MCF 10A (cell line): Measurements from ENCODE around the gene ARHGEF4. TPM values are rescaled to one million over a fixed set of nuclear protein-coding genes. Genes with fewer than 3 reads are reported as not detected.
A peak's percentile ranks its signal among the peaks of the same experiment; 100 is the strongest.

Source experiments
- BruUV-seq: library from RNA; stranded (reverse); fragments of 400-500 nt; replicated peaks from 2 replicates; lab custom pipeline; 2021; lab: Mats Ljungman, UMichigan
- CTCF ChIA-PET: fragments of 300-600 bp; sonication (Branson Sonifier 250); formaldehyde crosslinking; extraction: SDS; loops from one replicate; lab custom pipeline; 2021; ENCODE audit warnings: antibody characterized with exemption, inconsistent platforms; lab: Yijun Ruan, JAX
- POLR2A ChIA-PET: fragments of 300-600, 350-650 bp; sonication (Branson Sonifier 250); formaldehyde crosslinking; extraction: SDS; loops from one replicate; lab custom pipeline; 2020; ENCODE audit warnings: antibody characterized with exemption, inconsistent platforms; lab: Yijun Ruan, JAX
- DNase-seq: peaks from one replicate; pipeline ENCODE4 v3.0.0-alpha.2; 2018; ENCODE audit not compliant: unreplicated experiment
- H3K27ac Mint-ChIP-seq: one replicate; pipeline ENCODE4 v1.8.0; 2022; ENCODE audit warnings: mild to moderate bottlenecking, low read depth, mixed read lengths; ENCODE audit not compliant: unreplicated experiment
- H3K27me3 Mint-ChIP-seq: one replicate; pipeline ENCODE4 v1.8.0; 2022; ENCODE audit warnings: mixed read lengths; ENCODE audit not compliant: insufficient read depth, unreplicated experiment
- H3K36me3 Mint-ChIP-seq: one replicate; pipeline ENCODE4 v1.8.0; 2022; ENCODE audit warnings: mild to moderate bottlenecking, moderate library complexity, mixed read lengths; ENCODE audit not compliant: insufficient read depth, unreplicated experiment
- H3K4me1 Mint-ChIP-seq: one replicate; pipeline ENCODE4 v1.8.0; 2022; ENCODE audit warnings: mixed read lengths; ENCODE audit not compliant: insufficient read depth, unreplicated experiment
- H3K4me3 Mint-ChIP-seq: one replicate; pipeline ENCODE4 v1.8.0; 2022; ENCODE audit warnings: mild to moderate bottlenecking, moderate library complexity, mixed read lengths; ENCODE audit not compliant: unreplicated experiment
- H3K9me3 Mint-ChIP-seq: one replicate; pipeline ENCODE4 v1.8.0; 2022; ENCODE audit warnings: mixed read lengths; ENCODE audit not compliant: unreplicated experiment
- intact Hi-C: fragments of 100-400 bp; cut with micrococcal nuclease; formaldehyde crosslinking; loops from 2 replicates; pipeline ENCODE4 v1.14.1; 2022
- total RNA-seq: library from RNA; stranded (reverse); gene quantifications from 2 replicates; pipeline ENCODE4 v1.2.3, GENCODE V29; 2022
- TF ChIP-seq, protein P1 (sequence below): fragments of 200-600 bp; IDR thresholded peaks from one replicate; pipeline ENCODE4 v1.8.0; 2022; ENCODE audit warnings: antibody characterized with exemption, mild to moderate bottlenecking; ENCODE audit not compliant: unreplicated experiment

The ARHGEF4 gene
- total RNA-seq, 1 experiment from 2014 or later, result 52.0 TPM

DNA sequence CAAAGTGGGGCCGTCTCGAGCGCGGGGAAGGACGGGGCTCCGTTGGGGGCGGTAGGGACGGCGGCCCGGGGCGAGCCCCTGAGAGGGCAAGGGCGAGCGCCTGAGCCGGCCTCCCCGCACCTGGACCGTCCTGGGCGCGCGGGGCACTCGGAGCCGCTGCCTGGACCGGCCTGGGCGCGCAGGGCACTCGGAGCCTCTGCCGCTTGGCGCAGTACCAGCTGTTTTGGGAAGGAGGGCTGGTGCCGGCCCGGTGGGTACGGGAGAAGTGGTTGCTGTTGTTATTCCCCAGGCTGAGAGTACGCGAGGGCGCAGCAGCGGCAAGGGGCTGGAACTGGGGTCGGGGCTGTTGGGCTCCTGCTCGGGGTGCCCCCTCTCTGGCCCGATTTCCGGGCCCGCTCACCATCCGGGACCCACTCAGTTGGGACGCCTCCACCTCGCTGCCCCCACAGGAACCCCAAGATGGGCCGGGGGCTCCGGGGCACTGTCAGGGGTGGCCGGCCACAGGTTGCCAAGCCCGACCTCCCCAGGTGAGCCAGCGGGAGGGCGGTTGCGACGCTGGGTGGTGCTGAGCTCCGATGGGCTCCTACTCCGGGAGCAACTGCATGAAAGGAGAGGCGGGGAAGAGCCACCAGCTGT lies 579 bp downstream of the ARHGEF4 start:
- ChIA-PET POLR2A (interaction anchor here (0.6 to 3.4 kb wide), 15 partner anchors 9 to 255 kb away, joined by 3 to 39 read pairs (median 4); no protein-coding TSS in a partner anchor), CTCF (interaction anchor here (0.7 to 4.4 kb wide), 9 partner anchors 8 to 43 kb away, joined by 3 to 34 read pairs (median 6); no protein-coding TSS in a partner anchor)
- DNase-seq, result peak; percentile 23
- TF ChIP-seq, protein P1, sequence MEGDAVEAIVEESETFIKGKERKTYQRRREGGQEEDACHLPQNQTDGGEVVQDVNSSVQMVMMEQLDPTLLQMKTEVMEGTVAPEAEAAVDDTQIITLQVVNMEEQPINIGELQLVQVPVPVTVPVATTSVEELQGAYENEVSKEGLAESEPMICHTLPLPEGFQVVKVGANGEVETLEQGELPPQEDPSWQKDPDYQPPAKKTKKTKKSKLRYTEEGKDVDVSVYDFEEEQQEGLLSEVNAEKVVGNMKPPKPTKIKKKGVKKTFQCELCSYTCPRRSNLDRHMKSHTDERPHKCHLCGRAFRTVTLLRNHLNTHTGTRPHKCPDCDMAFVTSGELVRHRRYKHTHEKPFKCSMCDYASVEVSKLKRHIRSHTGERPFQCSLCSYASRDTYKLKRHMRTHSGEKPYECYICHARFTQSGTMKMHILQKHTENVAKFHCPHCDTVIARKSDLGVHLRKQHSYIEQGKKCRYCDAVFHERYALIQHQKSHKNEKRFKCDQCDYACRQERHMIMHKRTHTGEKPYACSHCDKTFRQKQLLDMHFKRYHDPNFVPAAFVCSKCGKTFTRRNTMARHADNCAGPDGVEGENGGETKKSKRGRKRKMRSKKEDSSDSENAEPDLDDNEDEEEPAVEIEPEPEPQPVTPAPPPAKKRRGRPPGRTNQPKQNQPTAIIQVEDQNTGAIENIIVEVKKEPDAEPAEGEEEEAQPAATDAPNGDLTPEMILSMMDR, result no peak
- Mint-ChIP-seq H3K27me3 (no peaks in the 10 kb centered on the region), H3K27ac (no peak overlapping the region), H3K4me1 (peaks cover 26% of the 10 kb centered on the region), H3K9me3 (no peaks in the 10 kb centered on the region), H3K36me3 (peaks cover 10% of the 10 kb centered on the region), H3K4me3 (peak overlapping the region; percentile 71)
- BruUV-seq, result TSS peak; percentile 18
- intact Hi-C loops, result loop anchor here (5.0 kb wide), 1 partner anchor 35 kb away; no protein-coding TSS in a partner anchor

DNA sequence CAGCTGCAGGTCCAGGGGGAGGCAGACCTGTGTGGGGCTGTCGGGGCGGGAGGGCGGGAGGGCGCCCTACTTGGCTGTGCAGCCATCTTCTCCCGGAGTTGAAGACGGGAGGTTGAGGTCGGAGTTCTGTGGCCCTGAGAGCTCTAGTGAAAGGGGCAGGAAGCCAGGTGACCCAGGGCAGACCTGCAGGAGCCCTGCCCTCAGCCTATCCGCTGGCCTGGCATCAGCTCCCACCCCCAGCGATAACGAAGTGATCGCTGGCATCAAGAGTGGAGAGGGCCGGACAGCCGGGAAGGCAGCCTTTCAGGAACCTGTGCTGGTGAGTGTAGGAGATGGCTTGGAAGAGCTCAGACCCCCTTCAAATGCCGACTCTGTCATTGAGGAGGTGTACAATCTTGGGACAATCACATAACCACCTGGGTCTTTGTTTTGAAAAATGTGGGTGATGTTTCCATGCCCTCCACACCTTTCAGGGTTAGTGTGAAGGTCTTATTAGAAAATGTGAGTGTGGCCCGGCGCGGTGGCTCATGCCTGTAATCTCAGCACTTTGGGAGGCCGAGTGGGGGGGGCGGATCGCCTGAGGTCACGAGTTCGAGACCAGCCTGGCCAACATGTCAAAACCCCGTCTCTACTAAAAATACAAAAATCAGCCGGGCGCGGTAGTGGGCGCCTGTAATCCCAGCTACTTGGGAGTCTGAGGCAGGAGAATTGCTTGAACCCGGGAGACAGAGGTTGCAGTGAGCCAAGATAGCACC lies 1.3 kb downstream of the ARHGEF4 start:
- peak overlapping the region; percentile 71 for H3K4me3 Mint-ChIP-seq
- TF ChIP-seq, protein P1, result no peak
- CTCF ChIA-PET, result interaction anchor here (0.7 to 4.4 kb wide), 10 partner anchors 9 to 42 kb away, joined by 3 to 34 read pairs (median 6); no protein-coding TSS in a partner anchor

DNA sequence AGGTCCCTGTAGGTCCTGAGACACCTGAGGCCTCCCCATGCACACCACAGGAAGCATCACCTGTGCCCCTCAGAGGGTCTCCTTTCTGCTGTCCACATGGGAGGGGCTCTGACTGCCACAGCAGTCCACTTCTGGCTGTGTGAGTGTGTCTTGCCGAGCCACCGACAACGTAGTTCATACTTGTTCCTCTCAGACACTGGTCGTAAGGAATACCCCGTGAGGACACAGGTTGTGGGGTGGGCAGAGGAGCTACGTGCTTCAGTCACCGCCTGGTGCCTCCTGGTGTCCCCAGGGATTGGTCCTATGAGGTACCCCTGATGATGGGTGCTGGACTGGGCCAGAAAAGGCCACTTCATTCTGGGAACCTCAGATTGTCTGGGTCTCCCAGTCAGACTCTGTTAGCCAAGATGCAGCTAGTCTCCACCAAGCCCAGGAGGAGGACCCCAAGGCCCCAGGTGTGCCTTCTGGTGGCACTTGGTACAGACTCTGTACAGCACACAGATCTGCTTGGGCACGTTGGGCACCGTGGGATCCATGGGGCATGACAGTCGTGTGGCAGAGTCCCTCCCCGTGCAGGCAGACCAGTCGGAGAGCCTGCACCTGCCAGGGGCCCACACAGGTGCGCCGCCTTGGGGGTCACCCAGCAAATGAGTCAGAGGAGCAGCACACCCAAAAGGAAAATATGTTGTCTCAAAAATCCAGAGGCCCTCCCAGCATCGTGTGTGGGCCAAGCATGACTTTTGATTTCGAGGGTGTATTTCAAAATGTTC lies 2.5 kb downstream of the ARHGEF4 start:
- peak overlapping the region; percentile 61 for H3K27ac Mint-ChIP-seq
- BruUV-seq, result no TSS peak
- no peaks in the 10 kb centered on the region for H3K27me3 Mint-ChIP-seq
- ChIA-PET CTCF (interaction anchor here (0.5 to 4.4 kb wide), 4 partner anchors 35 to 488 kb away, joined by 3 to 34 read pairs (median 3); no protein-coding TSS in a partner anchor), POLR2A (no interaction called here)
- H3K9me3 Mint-ChIP-seq, result no peaks in the 10 kb centered on the region
- intact Hi-C loops, result loop anchor here (5.0 kb wide), 1 partner anchor 33 kb away; no protein-coding TSS in a partner anchor
- TF ChIP-seq, protein P1, result no peak
- peak overlapping the region; percentile 71 for H3K4me3 Mint-ChIP-seq
- peaks cover 12% of the 10 kb centered on the region for H3K36me3 Mint-ChIP-seq
- peaks cover 29% of the 10 kb centered on the region for H3K4me1 Mint-ChIP-seq
- no peak for DNase-seq

More for the DNA sequence above, 1.3 kb downstream of the ARHGEF4 start:
- BruUV-seq, result no TSS peak
- POLR2A ChIA-PET, result interaction anchor here (0.6 to 3.4 kb wide), 9 partner anchors 10 to 1600 kb away, joined by 3 to 39 read pairs (median 4); no protein-coding TSS in a partner anchor
- intact Hi-C loops, result loop anchor here (5.0 kb wide), 1 partner anchor 34 kb away; no protein-coding TSS in a partner anchor
- Mint-ChIP-seq H3K27ac (no peak overlapping the region), H3K4me1 (peaks cover 28% of the 10 kb centered on the region), H3K27me3 (no peaks in the 10 kb centered on the region), H3K36me3 (peaks cover 12% of the 10 kb centered on the region), H3K9me3 (no peaks in the 10 kb centered on the region)
- no peak for DNase-seq
